ENCODE results near the gene SMAD3.

The SMAD3 gene

DNA sequence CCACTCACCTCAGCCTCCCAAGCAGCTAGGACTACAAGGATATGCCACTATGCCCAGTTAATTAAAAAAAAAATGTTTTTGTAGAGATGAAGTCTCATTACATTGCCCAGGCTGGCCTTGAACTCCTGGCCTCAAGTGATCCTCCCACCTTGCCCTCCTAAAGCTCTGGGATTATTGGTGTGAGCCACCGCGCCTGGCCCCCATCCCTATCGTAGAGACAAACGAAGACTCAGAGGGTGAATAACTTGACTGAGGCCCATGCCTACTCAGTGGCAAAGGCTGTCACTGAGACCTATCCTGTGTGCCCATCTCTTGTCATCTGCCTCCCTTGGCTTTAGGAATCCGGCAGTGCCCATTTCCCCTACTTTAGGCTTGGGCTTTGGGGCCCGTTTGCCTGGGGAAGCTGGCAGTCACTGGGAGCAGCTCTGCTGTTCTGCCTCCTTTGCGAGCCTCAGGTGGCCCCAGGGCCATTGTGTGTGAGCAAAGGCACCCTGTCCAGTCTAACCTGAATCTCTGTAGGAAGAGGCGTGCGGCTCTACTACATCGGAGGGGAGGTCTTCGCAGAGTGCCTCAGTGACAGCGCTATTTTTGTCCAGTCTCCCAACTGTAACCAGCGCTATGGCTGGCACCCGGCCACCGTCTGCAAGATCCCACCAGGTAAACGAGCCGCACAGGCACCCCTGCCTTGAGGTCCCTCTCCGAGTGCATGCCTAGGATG is 119.0 kb downstream of the SMAD3 start:
- no peak for DNase-seq (ENCODE audit: low read depth)

GRCh38 chr15:67185051-67185450 is 119.6 kb downstream of the SMAD3 start:
- no peak for DNase-seq (ENCODE audit: low read depth)

- no peak for DNase-seq (ENCODE audit: low read depth)
These were observed 120.3 kb downstream of the SMAD3 start for GRCh38 chr15:67185621-67186225.

DNA sequence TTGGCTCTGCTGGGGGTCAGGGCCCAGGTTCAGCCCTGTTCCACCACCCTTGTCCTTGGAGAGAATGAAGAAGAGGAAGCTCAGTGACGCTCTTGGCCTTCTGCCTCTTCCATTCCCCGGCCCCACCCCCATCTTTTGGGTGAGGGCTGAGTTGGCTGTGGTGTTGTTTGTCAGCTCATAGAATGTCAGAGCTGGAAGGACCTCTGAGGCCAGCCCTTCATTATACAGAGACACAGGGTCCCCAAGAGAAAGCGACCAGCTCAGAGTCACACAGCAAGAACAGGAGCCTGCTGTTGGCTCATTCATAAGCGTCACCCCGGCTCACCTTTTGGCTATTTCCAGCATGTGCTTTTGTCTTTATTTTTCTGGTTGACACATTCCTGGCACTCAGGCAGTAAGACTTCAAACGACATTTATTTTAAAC is 120.8 kb downstream of the SMAD3 start:
- DNase-seq (ENCODE audit: low read depth): no peak

GRCh38 chr15:67186688-67187087 is 121.3 kb downstream of the SMAD3 start:
- no peak for DNase-seq (ENCODE audit: low read depth)

DNA sequence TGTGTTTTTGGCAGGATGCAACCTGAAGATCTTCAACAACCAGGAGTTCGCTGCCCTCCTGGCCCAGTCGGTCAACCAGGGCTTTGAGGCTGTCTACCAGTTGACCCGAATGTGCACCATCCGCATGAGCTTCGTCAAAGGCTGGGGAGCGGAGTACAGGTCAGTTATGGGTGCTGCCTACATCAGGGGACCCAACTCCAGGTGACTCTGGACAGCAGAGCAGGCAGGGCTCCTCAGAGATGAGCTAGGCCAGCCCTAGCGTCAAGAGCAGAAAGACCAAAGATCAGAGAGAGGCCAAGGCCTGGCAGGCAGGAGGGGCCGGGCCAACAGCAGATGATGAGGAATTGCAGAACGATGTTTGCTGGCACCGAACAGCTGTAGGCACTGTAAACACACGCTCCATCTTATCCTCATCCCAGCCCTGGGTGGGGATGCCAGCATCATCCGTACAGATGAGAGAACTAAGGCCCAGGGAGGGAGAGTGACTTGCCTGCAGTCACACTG is 122.0 kb downstream of the SMAD3 start:
- DNase-seq (ENCODE audit: low read depth): no peak

DNA sequence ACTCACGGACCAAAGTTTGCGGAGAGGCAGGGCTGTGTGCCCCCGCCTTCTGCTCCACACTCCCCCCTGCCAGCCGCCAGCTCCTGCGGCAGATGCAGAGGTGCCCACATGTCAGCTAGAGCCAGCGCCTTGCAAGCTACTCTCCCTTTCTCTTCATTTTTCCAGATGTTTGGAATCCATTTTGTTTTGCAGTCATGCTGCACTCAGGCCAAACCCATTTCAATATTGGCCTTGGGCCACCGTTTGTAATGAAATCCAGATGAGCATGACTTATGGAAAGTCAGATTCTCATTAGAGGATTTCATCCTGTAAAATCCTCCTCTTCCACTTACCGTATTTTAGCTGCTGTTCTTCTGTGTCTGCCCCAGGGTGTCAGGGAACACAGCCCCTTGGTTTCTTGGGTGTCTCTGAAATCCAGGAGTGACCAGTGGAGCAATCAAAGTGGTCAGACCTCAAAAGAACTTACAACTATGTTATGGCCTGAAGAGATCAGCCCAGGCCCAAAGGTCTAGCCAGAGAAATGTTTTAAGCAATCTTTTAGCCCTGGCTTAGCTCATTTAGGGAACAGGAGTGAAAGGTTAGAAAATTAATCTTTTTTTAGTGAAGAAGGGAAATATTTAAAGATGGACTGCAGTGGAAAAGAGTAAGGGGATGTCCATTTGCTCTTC is 123.3 kb downstream of the SMAD3 start:
- DNase-seq (ENCODE audit: low read depth): peak; percentile 93

DNA sequence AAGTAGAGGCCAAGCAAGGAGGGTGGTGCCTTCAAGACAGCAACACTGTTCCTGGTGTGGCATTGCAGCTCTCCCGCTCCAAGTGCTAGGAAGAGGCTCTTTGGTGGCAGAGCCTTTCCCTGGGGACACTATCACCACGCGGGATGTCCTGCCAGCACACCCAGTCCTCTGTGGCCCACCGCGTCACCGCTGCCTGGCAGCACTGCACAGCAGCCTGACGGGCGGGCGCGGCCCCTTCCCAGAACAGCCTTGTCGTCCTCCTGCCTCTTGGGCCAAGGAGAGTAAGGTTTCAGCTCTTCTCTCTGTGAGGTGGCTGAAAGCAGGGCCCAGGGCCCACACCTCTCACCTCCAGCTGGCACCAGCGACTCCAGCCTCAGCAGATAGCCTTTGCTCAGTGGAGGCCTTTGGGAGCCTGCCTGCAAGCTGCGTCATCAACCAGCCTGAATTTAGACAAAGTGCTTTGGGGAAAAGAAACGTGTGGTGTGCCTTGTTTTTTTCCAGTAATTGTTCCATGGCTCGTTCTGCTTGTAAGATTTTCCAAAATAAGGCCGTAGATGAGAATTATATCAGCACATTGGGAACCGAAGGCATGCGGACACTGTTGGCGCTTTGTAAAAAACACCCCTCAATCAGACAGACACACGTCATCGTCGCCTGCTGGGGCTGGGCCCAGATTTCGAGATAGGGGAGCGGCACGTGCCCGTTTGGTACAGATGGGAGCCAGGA is 124.1 kb downstream of the SMAD3 start:
- DNase-seq (ENCODE audit: low read depth): no peak

GRCh38 chr15:67190326-67190725 is 124.9 kb downstream of the SMAD3 start:
- DNase-seq (ENCODE audit: low read depth): no peak

DNA sequence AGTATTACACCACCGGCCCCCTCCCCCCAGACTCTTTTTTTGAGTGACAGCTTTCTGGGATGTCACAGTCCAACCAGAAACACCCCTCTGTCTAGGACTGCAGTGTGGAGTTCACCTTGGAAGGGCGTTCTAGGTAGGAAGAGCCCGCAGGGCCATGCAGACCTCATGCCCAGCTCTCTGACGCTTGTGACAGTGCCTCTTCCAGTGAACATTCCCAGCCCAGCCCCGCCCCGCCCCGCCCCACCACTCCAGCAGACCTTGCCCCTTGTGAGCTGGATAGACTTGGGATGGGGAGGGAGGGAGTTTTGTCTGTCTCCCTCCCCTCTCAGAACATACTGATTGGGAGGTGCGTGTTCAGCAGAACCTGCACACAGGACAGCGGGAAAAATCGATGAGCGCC is 125.4 kb downstream of the SMAD3 start:
- no peak for DNase-seq (ENCODE audit: low read depth)

DNA sequence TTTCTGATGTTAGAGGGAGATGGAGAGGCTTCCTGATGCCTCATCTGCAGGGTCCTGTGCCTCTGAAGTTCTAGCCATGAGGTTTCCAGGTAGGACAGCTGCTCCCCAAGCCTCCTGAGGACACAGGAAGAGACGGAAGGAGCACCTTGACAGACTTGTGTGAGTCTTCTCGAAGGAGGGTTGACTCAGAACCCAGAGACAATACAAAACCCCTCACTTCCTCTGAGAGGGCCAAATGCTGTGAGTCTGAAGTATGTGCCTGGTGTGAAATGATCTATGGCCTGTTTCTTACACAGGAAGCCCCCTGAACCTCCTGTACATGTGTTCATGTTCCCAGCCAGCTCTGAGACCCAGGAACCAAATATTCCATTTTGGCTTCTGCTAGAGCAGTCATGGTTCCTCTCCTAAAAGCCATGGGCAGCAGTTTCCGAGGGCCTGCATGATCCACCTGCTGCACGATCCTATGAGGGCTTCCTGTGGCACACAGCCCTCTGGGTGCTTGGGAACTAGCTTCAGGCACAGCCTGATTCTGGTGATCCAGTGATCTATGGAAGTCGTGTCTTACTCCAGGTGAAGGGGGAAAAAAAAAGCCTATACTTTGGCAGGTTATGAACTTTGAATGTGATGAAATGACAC is 126.9 kb downstream of the SMAD3 start:
- DNase-seq (ENCODE audit: low read depth): no peak

DNA sequence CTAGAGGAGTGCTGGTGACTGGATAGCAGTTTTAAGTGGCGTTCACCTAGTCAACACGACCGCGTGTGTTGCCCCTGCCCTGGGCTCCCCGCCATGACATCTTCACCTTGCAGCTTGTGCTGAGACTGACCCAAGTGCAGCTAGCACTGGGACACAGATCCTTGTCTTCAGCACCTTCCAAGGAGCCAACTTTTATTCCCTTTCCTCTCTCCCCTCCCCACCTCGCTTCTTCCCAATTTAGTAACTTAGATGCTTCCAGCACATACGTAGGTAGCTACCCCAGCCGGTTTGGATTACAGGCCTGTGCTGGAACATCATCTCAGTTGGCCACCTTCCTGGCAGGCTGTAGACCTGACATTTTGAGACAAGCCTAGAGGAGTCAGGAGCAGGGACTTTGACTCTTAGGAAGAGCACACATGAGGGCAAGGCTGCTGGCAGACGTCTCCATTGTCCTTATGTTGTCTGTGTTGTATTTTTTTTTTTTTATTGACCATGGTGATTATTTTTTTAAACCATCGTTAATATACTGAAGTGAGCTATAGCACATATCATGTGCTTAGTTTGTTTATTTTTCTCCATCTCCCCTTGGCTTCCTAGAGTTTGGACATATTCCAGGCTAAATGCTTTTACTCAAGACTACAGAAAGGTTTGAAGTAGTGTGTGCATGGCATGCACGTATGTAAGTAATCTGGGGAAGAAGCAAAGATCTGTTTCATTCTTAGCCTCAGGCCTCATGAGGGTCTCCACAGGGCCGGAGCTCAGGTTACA is 128.0 kb downstream of the SMAD3 start:
- no peak for DNase-seq (ENCODE audit: low read depth)

GRCh38 chr15:67194171-67195114 is 129.0 kb downstream of the SMAD3 start:
- no peak for DNase-seq (ENCODE audit: low read depth)

DNA sequence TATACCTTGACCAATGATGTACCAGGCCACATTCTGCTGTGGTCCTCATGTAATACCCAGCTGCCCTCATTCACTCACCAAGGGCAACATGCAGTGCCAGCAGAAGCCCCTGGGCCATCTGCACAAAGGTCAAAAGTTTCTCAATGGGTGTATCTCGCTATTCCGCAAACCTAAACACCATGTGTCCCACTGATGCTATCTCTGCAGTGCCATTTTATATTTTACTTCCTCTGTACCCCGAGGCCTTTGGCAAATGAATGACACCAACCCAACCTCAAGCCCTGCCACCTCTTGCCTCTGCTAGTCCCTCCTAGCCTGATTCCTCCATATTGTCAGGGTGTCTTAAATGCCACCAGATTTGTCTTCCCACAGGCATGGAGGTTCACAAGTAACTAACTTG is 129.9 kb downstream of the SMAD3 start:
- DNase-seq (ENCODE audit: low read depth): no peak

GRCh38 chr15:67196222-67196621 is 130.8 kb downstream of the SMAD3 start:
- DNase-seq (ENCODE audit: low read depth): no peak

DNA sequence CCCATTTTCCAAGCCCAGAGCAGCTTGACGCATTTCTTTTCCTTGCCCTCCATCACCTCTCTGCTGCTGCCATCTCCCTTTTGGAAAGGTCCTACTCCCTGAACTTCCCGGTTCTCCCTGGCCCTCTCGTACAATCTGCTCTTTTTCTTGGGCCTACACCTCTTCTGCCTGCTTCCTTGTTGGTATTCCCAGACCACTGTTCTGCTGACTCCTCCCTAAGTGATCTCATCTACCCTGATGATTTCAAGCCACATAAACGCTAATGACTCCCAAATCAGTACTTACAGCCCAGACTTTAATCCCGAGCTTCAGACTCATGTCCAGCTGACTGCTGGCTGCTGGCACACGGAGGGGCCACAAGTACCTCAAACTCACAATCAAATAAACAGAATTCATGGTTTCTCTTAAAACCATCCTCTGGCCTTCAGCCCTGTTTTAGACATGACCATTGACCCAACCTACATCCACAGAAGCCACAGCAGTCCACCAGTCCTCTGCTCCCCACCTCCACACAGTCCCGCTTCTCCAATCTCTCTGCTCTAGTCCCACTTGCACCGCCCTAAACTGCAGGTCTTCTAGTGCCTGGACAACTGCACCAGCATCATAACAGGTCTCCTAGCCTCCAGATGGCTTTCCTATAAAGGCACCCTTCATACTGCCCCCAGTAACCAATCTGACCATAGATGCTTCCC is 131.4 kb downstream of the SMAD3 start:
- no peak for DNase-seq (ENCODE audit: low read depth)

DNA sequence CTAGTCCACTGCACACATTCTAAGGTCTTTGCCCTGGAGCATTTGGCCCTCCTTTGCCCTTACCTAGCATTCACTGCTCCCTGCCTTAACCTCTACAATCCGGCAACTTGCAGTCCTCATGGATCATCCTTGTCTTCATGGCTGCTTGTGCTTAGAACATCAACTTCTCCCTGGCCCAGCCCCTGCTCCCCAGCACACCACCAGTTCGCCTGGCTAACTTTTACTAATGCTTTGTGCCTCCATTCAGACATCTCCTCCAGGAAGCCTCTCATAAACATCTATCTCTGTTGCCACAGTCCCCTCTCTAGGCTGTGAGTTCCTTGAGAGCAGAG is 131.9 kb downstream of the SMAD3 start:
- DNase-seq (ENCODE audit: low read depth): no peak

DNA sequence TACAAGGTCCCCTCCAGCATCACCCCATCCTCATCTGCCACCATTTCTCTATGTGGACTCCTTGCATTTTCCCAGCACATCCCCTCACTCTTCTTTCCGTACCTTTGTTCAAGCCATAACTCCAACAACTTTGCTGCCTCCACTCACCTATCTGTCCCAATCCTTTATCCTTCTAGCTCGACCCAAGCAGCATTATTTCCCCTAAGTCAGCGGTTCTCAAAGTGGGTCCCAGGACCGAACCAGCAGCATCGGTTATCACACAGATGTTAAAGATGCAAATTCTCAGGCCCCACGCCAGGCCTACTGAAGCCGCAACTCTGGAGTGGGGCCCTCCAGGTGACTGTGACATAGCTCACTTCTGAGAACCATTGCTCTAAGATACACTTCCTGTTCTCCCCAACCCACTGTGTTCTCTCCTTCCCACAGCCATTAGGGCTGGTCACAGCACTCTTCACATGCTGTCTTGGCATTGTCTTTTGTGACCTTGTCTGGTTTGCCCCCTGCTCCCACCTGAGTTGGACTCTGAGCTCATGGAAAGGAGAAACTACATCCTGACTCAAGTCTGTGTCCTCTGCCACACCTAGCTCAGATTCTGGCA is 132.9 kb downstream of the SMAD3 start:
- no peak for DNase-seq (ENCODE audit: low read depth)

GRCh38 chr15:67199391-67199790 is 134.0 kb downstream of the SMAD3 start:
- no peak for DNase-seq (ENCODE audit: low read depth)
